ENCODE measurements around the gene POLN. TPM values are rescaled to one million over a fixed set of nuclear protein-coding genes. Genes with fewer than 3 reads are reported as not detected.

Gene POLN
- total and polyA plus RNA-seq, 2 experiments from 2014 or later = 1.8 to 4.0 TPM

- no peaks in the 10 kb centered on the region for H3F3A ChIP-seq (replicated peaks; ENCODE audit: low read depth)
- no peak overlapping the region for H3K4me2 ChIP-seq
- H3K4me1 Mint-ChIP-seq = peaks cover 16% of the 10 kb centered on the region
- H3K27ac Mint-ChIP-seq = no peak overlapping the region
- no peaks in the 10 kb centered on the region for H3K9me3 Mint-ChIP-seq
- peaks cover 7% of the 10 kb centered on the region for H3K27me3 Mint-ChIP-seq (ENCODE audit: insufficient read depth, low read depth, poor library complexity)
- TF ChIP-seq NANOG (IDR thresholded peaks at IDR 0.05; ENCODE audit: borderline replicate concordance) = no peak
- no peak for TF ChIP-seq ETS1 (IDR thresholded peaks at IDR 0.05)
- no peak for TF ChIP-seq EZH2 (IDR thresholded peaks at IDR 0.05; ENCODE audit: low read depth, unreplicated experiment)
- TF ChIP-seq STAT1 (IDR thresholded peaks at IDR 0.05; ENCODE audit: unreplicated experiment) = no peak
- TF ChIP-seq, protein P1, sequence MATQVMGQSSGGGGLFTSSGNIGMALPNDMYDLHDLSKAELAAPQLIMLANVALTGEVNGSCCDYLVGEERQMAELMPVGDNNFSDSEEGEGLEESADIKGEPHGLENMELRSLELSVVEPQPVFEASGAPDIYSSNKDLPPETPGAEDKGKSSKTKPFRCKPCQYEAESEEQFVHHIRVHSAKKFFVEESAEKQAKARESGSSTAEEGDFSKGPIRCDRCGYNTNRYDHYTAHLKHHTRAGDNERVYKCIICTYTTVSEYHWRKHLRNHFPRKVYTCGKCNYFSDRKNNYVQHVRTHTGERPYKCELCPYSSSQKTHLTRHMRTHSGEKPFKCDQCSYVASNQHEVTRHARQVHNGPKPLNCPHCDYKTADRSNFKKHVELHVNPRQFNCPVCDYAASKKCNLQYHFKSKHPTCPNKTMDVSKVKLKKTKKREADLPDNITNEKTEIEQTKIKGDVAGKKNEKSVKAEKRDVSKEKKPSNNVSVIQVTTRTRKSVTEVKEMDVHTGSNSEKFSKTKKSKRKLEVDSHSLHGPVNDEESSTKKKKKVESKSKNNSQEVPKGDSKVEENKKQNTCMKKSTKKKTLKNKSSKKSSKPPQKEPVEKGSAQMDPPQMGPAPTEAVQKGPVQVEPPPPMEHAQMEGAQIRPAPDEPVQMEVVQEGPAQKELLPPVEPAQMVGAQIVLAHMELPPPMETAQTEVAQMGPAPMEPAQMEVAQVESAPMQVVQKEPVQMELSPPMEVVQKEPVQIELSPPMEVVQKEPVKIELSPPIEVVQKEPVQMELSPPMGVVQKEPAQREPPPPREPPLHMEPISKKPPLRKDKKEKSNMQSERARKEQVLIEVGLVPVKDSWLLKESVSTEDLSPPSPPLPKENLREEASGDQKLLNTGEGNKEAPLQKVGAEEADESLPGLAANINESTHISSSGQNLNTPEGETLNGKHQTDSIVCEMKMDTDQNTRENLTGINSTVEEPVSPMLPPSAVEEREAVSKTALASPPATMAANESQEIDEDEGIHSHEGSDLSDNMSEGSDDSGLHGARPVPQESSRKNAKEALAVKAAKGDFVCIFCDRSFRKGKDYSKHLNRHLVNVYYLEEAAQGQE (IDR thresholded peaks at IDR 0.05; ENCODE audit: unreplicated experiment) = no peak
- no peak for TF ChIP-seq POLR2AphosphoS5 (IDR thresholded peaks at IDR 0.05; ENCODE audit: low read depth)
- no peak for TF ChIP-seq ZNF331 (CRISPR knock-in tag; IDR thresholded peaks at IDR 0.05; ENCODE audit: low read depth)
- no peak for TF ChIP-seq EZH2phosphoT487 (IDR thresholded peaks at IDR 0.05; ENCODE audit: unreplicated experiment)
- no peak for TF ChIP-seq CTCF (conservative IDR thresholded peaks at IDR 0.05; ENCODE audit: low read depth in 2 of 2)
- TF ChIP-seq, protein P2, sequence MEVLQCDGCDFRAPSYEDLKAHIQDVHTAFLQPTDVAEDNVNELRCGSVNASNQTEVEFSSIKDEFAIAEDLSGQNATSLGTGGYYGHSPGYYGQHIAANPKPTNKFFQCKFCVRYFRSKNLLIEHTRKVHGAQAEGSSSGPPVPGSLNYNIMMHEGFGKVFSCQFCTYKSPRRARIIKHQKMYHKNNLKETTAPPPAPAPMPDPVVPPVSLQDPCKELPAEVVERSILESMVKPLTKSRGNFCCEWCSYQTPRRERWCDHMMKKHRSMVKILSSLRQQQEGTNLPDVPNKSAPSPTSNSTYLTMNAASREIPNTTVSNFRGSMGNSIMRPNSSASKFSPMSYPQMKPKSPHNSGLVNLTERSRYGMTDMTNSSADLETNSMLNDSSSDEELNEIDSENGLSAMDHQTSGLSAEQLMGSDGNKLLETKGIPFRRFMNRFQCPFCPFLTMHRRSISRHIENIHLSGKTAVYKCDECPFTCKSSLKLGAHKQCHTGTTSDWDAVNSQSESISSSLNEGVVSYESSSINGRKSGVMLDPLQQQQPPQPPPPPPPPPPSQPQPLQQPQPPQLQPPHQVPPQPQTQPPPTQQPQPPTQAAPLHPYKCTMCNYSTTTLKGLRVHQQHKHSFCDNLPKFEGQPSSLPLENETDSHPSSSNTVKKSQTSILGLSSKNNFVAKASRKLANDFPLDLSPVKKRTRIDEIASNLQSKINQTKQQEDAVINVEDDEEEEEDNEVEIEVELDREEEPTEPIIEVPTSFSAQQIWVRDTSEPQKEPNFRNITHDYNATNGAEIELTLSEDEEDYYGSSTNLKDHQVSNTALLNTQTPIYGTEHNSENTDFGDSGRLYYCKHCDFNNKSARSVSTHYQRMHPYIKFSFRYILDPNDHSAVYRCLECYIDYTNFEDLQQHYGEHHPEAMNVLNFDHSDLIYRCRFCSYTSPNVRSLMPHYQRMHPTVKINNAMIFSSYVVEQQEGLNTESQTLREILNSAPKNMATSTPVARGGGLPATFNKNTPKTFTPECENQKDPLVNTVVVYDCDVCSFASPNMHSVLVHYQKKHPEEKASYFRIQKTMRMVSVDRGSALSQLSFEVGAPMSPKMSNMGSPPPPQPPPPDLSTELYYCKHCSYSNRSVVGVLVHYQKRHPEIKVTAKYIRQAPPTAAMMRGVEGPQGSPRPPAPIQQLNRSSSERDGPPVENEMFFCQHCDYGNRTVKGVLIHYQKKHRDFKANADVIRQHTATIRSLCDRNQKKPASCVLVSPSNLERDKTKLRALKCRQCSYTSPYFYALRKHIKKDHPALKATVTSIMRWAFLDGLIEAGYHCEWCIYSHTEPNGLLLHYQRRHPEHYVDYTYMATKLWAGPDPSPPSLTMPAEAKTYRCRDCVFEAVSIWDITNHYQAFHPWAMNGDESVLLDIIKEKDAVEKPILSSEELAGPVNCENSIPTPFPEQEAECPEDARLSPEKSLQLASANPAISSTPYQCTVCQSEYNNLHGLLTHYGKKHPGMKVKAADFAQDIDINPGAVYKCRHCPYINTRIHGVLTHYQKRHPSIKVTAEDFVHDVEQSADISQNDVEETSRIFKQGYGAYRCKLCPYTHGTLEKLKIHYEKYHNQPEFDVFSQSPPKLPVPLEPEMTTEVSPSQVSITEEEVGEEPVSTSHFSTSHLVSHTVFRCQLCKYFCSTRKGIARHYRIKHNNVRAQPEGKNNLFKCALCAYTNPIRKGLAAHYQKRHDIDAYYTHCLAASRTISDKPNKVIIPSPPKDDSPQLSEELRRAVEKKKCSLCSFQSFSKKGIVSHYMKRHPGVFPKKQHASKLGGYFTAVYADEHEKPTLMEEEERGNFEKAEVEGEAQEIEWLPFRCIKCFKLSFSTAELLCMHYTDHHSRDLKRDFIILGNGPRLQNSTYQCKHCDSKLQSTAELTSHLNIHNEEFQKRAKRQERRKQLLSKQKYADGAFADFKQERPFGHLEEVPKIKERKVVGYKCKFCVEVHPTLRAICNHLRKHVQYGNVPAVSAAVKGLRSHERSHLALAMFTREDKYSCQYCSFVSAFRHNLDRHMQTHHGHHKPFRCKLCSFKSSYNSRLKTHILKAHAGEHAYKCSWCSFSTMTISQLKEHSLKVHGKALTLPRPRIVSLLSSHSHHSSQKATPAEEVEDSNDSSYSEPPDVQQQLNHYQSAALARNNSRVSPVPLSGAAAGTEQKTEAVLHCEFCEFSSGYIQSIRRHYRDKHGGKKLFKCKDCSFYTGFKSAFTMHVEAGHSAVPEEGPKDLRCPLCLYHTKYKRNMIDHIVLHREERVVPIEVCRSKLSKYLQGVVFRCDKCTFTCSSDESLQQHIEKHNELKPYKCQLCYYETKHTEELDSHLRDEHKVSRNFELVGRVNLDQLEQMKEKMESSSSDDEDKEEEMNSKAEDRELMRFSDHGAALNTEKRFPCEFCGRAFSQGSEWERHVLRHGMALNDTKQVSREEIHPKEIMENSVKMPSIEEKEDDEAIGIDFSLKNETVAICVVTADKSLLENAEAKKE (CRISPR knock-in tag; IDR thresholded peaks at IDR 0.05) = no peak
- TF ChIP-seq JUNB (IDR thresholded peaks at IDR 0.05; ENCODE audit: unreplicated experiment) = no peak
- TF ChIP-seq CREB1 (CRISPR knock-in tag; IDR thresholded peaks at IDR 0.05; ENCODE audit: low read depth) = no peak
- no peaks in the 10 kb centered on the region for H3K4me1 ChIP-seq (ENCODE audit: insufficient read depth)
- H3K4me3 ChIP-seq = no peak overlapping the region
- DNase-seq (ENCODE audit: low spot score) (no peak), ATAC-seq (no peak)
- H3K4me3 Mint-ChIP-seq = 0 out of 3 replicates have a peak overlapping the region, but pooled peaks have one; percentile 30
- no peaks in the 10 kb centered on the region for H3K36me3 ChIP-seq (ENCODE audit: insufficient read depth)
- no peak overlapping the region for H2AFZ ChIP-seq
- 0 out of 2 replicates have a peak, but pooled peaks cover 4% of the 10 kb centered on the region for H3K27me3 ChIP-seq (ENCODE audit: insufficient read depth)
- no peaks in the 10 kb centered on the region for H3K79me2 ChIP-seq (replicated peaks; ENCODE audit: insufficient read depth)
- no peak overlapping the region for H3K27ac ChIP-seq (ENCODE audit: low read depth)
- no peaks in the 10 kb centered on the region for H4K20me1 ChIP-seq (replicated peaks; ENCODE audit: insufficient read depth)
- no peaks in the 10 kb centered on the region for H3K9me2 ChIP-seq (ENCODE audit: insufficient read depth)
- no peaks in the 10 kb centered on the region for H3K36me3 Mint-ChIP-seq (ENCODE audit: low read depth)
Measured at GRCh38 chr4:2259541-2260343, 17.8 kb upstream of the POLN start.
